SJSA1 (cell line): ENCODE measurements around the gene BCO1. TPM values are rescaled to one million over a fixed set of nuclear protein-coding genes. Genes with fewer than 3 reads are reported as not detected.
A peak's percentile ranks its signal among the peaks of the same experiment; 100 is the strongest.

Experiments
- DNase-seq, 2 experiments: peaks; one replicate each; pipeline ENCODE4 v3.0.0-alpha.2; 2015 to 2020; ENCODE audit warnings: low spot score in 2 of 2, low read depth in 1 of 2
- H3K27ac ChIP-seq: fragments of 250-450 bp; sonication (Bioruptor Pico); 2 replicates; pipeline ENCODE4 v1.5.1; 2020; ENCODE audit warnings: mild to moderate bottlenecking, moderate library complexity
- H3K27me3 ChIP-seq: fragments of 250-450 bp; sonication (Bioruptor Pico); replicated peaks from 2 replicates; pipeline ENCODE4 v1.5.1; 2020; ENCODE audit warnings: mild to moderate bottlenecking, moderate library complexity
- H3K36me3 ChIP-seq: fragments of 250-450 bp; sonication (Bioruptor Pico); 2 replicates; pipeline ENCODE4 v1.5.1; 2020; ENCODE audit warnings: mild to moderate bottlenecking
- H3K4me1 ChIP-seq: fragments of 250-450 bp; sonication (Bioruptor Pico); replicated peaks from 2 replicates; pipeline ENCODE4 v1.6.1; 2021; ENCODE audit warnings: mild to moderate bottlenecking
- H3K4me3 ChIP-seq: fragments of 250-450 bp; sonication (Bioruptor Pico); 2 replicates; pipeline ENCODE4 v1.5.1; 2020; ENCODE audit warnings: mild to moderate bottlenecking
- H3K9me3 ChIP-seq: fragments of 250-450 bp; sonication (Bioruptor Pico); replicated peaks from 2 replicates; pipeline ENCODE4 v1.5.1; 2020; ENCODE audit warnings: mild to moderate bottlenecking
- total RNA-seq: library from RNA; depleted of rRNA; stranded (reverse); fragments of >200 nt; shearing (Covaris generic); gene quantifications from 2 replicates; pipeline ENCODE4 v1.2.3, GENCODE V29; 2014

The BCO1 gene
- total RNA-seq, 1 experiment from 2014 or later, result not detected

GRCh38 chr16:81243942-81244341, 5.5 kb downstream of the BCO1 start:
- no peaks in the 10 kb centered on the region for H3K9me3 ChIP-seq
- H3K4me1 ChIP-seq, result no peaks in the 10 kb centered on the region
- no peak overlapping the region for H3K4me3 ChIP-seq
- no peak overlapping the region for H3K27ac ChIP-seq
- H3K27me3 ChIP-seq, result no peaks in the 10 kb centered on the region
- H3K36me3 ChIP-seq, result no peaks in the 10 kb centered on the region
- DNase-seq, result no peak

- Histone ChIP-seq H3K27me3 (no peaks in the 10 kb centered on the region), H3K4me1 (peaks cover 13% of the 10 kb centered on the region), H3K27ac (no peak overlapping the region), H3K36me3 (no peaks in the 10 kb centered on the region), H3K9me3 (no peaks in the 10 kb centered on the region), H3K4me3 (no peak overlapping the region)
- DNase-seq, result peak; percentile 73 to 85
These were observed 13.4 kb downstream of the BCO1 start for GRCh38 chr16:81251871-81252270.

- Histone ChIP-seq H3K27ac (no peak overlapping the region), H3K27me3 (no peaks in the 10 kb centered on the region), H3K4me1 (peaks cover 13% of the 10 kb centered on the region), H3K4me3 (no peak overlapping the region), H3K9me3 (no peaks in the 10 kb centered on the region), H3K36me3 (no peaks in the 10 kb centered on the region)
- no peak for DNase-seq
These were observed 14.7 kb downstream of the BCO1 start for GRCh38 chr16:81253141-81253540.

- Histone ChIP-seq H3K4me3 (no peak overlapping the region), H3K27me3 (peaks cover 6% of the 10 kb centered on the region; the same call in 1 of the 2 replicates), H3K36me3 (no peaks in the 10 kb centered on the region), H3K9me3 (no peaks in the 10 kb centered on the region), H3K4me1 (peaks cover 13% of the 10 kb centered on the region), H3K27ac (no peak overlapping the region)
- DNase-seq, result no peak
These were observed 16.5 kb downstream of the BCO1 start for GRCh38 chr16:81254922-81255526.

- Histone ChIP-seq H3K27ac (no peak overlapping the region), H3K27me3 (peaks cover 9% of the 10 kb centered on the region; the same call in 1 of the 2 replicates), H3K9me3 (no peaks in the 10 kb centered on the region), H3K36me3 (no peaks in the 10 kb centered on the region), H3K4me3 (no peak overlapping the region), H3K4me1 (no peaks in the 10 kb centered on the region)
- no peak for DNase-seq
These were observed 21.4 kb downstream of the BCO1 start for GRCh38 chr16:81259916-81260315.

GRCh38 chr16:81261049-81261648, 22.7 kb downstream of the BCO1 start:
- no peak overlapping the region for H3K4me3 ChIP-seq
- H3K36me3 ChIP-seq, result no peaks in the 10 kb centered on the region
- no peaks in the 10 kb centered on the region for H3K9me3 ChIP-seq
- H3K27ac ChIP-seq, result no peak overlapping the region
- DNase-seq, result no peak
- H3K27me3 ChIP-seq, result peaks cover 9% of the 10 kb centered on the region; the same call in 1 of the 2 replicates
- H3K4me1 ChIP-seq, result no peaks in the 10 kb centered on the region

- no peak for DNase-seq
- Histone ChIP-seq H3K4me1 (no peaks in the 10 kb centered on the region), H3K36me3 (no peaks in the 10 kb centered on the region)
These were observed 25.2 kb downstream of the BCO1 start for GRCh38 chr16:81263470-81264220.

GRCh38 chr16:81264386-81264785, 25.9 kb downstream of the BCO1 start:
- Histone ChIP-seq H3K27me3 (peaks cover 9% of the 10 kb centered on the region; the same call in 1 of the 2 replicates), H3K36me3 (no peaks in the 10 kb centered on the region), H3K4me3 (no peak overlapping the region), H3K27ac (no peak overlapping the region), H3K9me3 (no peaks in the 10 kb centered on the region), H3K4me1 (no peaks in the 10 kb centered on the region)
- no peak for DNase-seq

More at GRCh38 chr16:81263470-81264220, 25.2 kb downstream of the BCO1 start:
- H3K27me3 ChIP-seq, result peaks cover 9% of the 10 kb centered on the region; the same call in 1 of the 2 replicates
- H3K9me3 ChIP-seq, result no peaks in the 10 kb centered on the region
- no peak overlapping the region for H3K4me3 ChIP-seq
- no peak overlapping the region for H3K27ac ChIP-seq

- Histone ChIP-seq H3K27ac (no peak overlapping the region), H3K4me1 (no peaks in the 10 kb centered on the region), H3K27me3 (peaks cover 3% of the 10 kb centered on the region; the same call in 1 of the 2 replicates), H3K36me3 (no peaks in the 10 kb centered on the region), H3K4me3 (no peak overlapping the region), H3K9me3 (no peaks in the 10 kb centered on the region)
- DNase-seq, result no peak
These were observed 26.6 kb downstream of the BCO1 start for GRCh38 chr16:81265052-81265451.

- no peak for DNase-seq
- no peaks in the 10 kb centered on the region for H3K36me3 ChIP-seq
- no peaks in the 10 kb centered on the region for H3K9me3 ChIP-seq
- no peaks in the 10 kb centered on the region for H3K4me1 ChIP-seq
- no peak overlapping the region for H3K4me3 ChIP-seq
- H3K27ac ChIP-seq, result no peak overlapping the region
- H3K27me3 ChIP-seq, result no peaks in the 10 kb centered on the region
These were observed 27.4 kb downstream of the BCO1 start for GRCh38 chr16:81265658-81266451.

GRCh38 chr16:81266680-81267095, 28.2 kb downstream of the BCO1 start:
- no peak for DNase-seq
- Histone ChIP-seq H3K27me3 (no peaks in the 10 kb centered on the region), H3K36me3 (no peaks in the 10 kb centered on the region), H3K4me3 (no peak overlapping the region), H3K9me3 (no peaks in the 10 kb centered on the region), H3K27ac (no peak overlapping the region), H3K4me1 (no peaks in the 10 kb centered on the region)

- Histone ChIP-seq H3K4me1 (no peaks in the 10 kb centered on the region), H3K9me3 (no peaks in the 10 kb centered on the region), H3K27ac (no peak overlapping the region), H3K27me3 (no peaks in the 10 kb centered on the region), H3K36me3 (no peaks in the 10 kb centered on the region), H3K4me3 (no peak overlapping the region)
- no peak for DNase-seq
These were observed 30.0 kb downstream of the BCO1 start for GRCh38 chr16:81268509-81268908.

GRCh38 chr16:81273223-81273950, 34.9 kb downstream of the BCO1 start:
- no peaks in the 10 kb centered on the region for H3K9me3 ChIP-seq
- H3K4me1 ChIP-seq, result no peaks in the 10 kb centered on the region
- no peak overlapping the region for H3K27ac ChIP-seq
- no peak overlapping the region for H3K4me3 ChIP-seq
- no peaks in the 10 kb centered on the region for H3K36me3 ChIP-seq
- no peaks in the 10 kb centered on the region for H3K27me3 ChIP-seq
- DNase-seq, result no peak
